Measurements from ENCODE around the gene TRAIP.
"Not testable (repeated sequence)": the region's sequence is repeated elsewhere in the genome, so short reads cannot be mapped to it uniquely, and the experiment has no call there.

Gene TRAIP

DNA sequence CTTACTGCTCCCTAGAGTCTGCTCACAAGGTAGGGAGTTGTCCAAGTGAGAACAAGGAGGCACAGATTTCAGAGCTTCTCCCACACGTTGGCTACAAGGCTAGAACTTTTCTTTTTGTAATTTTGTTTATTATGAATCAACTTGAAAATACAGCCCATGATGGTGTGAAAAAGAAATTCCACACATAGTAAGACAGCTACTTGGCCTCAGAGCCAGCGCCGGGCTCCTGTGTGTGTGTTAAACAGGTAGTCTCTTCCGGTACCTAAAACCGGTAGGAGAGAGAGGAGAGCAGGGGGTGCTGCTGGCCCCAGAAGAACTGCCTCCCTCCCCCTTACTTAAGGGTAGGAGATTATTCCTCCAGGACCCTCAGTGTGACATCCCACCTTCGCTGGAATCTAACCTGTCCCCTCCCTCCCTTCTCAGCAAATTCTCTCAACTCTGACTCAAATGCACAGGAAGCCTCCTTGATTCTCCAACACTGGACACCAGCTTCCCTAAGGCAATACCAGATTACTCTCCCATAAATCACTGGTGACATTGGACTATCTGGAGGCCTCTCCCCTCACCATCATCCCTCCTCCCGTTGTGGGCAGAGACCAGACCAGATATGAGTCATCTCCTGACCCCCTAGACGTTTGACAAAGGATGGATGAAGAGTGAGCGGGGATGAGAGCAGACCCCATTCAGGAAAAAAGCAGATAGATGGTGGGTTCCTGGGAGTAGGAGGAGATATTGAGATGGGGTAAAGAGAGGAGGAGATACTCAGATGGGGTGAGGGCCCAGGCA is 65.5 kb downstream of the TRAIP start:
- no peak for DNase-seq

DNA sequence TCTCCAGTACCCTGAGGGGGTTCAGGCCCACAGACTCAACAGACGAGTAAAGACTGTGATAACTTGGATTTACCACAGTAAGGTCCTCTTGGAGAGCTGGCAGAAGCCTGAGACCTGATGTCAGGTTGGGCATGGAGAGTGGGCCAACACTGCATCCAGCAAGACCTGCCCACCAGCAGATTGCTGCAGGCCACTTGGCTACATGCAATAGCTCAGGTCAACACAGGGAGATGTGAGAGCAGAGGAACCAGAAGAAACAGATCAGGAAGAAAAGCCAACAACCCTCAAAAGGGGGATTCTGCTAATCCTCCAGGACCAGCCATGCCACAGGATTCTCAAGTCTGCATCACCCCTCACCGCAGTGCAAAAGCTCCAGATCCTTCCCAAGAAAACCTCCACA is 68.3 kb downstream of the TRAIP start:
- no peak for DNase-seq

DNA sequence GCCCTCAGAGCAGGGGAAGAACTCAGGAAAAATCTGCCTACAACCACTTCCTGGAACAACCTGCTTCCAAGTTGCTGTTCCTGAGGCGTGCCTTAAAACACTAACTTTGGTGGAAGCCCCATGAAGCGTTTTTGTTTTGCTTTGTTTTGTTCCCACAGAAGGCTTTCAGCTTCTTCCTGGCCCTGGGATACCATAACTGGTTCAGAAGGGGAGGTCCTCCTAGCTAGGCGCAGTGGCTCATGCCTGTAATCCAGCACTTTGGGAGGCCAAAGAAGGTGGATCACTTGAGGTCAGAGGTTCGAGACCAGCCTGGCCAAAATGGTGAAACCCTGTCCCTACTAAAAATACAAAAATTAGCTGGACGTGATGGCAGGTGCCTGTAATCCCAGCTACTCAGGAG is 68.8 kb downstream of the TRAIP start:
- DNase-seq = no peak

DNA sequence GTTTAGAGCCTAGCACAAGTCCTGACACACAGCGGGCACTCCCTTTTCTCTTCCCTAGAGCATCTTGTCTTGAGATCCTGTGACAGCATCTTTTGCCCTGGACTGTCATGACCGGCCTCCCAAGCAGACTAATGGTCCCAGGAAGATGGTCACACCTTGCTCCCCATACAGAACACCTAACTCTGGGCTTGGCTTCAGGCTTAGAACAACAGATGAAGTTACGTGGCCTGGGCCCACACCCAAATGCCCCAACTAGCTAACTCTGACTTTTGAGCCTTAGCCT is 69.2 kb downstream of the TRAIP start:
- no peak for DNase-seq

DNA sequence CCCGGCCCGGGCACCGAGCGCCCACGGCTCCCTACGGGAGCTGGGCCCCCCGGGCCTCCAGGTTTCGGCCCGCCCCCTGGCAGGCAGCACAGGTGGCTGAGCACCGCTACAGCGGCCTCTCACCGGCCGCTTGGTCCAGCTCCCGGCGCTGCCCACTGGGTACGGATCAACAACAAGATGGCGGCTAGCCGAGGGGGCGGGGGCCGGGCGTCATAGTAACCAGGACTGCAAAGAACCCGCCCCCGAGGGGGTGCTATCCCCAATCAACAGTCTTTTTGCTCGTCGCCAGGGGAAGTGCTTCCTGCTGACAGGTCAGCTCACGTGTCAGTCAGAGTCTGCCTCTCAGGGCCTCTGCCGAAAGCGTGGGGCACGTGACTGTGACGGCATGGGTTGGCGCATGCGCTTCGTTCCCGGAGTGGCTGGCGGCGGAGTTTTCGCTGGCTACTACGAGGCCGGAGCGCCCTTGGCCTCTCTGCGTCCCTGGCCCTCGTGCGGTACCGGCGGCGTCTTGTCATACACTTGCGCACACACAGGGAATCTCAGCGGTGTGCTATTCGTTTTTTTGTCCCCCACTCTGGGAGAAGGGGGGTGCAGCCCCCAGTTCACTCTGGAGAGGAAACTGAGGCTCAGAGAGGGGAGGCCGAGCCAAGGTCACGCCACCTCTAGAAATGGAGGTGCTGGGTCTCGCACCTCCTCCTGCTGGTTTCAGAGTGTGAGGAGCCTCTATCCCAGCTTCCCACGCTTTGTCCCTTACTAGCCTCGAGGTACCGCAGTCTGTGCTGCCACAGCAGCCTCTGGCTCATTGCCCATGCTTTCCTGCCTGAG is 69.8 kb downstream of the TRAIP start, which contains the start of gene IP6K1:
Gene IP6K1 (minus strand): TSS at position 186 of the 825 bp plus-strand sequence. CDS start 38,502 bp downstream, outside the sequence.
- peak; percentile 98 for DNase-seq

DNA sequence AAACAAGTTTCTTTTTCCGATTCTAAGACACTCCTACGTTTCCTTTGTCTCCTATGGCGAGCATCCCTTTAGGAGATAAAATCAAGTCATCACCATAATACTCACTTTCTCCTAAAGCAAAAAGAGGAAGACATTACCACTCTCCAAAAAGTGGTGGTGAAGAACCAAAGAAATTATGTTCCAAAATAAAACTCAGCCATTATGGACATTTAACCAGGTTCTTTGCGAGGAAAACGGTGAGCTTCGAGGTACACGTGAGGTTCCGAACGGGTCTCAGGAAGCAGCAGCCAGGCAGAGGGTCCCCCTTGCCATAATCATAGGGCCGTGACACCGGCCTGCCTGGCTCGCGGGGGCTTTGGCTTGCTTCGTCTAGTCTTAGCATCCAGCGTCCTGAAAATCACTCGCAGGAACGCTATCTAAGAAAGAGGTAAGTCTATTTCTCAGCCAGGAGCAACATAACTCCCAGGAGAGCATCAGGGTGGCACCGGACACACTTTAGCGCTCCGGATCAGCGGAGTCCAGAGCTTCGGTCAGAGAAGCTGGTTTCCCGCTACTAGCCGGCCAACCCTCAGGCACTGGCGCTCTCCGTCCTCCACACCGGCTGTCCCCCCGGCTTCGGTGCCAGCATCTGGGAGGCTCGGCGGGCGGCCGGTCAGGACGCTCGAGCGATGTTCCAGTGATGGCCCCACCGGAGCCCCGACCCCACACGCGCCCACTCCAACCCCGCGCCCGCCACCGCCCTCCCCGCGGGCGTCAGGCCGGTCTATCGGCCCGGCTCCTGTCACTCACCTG is 70.6 kb downstream of the TRAIP start:
- no peak for DNase-seq

DNA sequence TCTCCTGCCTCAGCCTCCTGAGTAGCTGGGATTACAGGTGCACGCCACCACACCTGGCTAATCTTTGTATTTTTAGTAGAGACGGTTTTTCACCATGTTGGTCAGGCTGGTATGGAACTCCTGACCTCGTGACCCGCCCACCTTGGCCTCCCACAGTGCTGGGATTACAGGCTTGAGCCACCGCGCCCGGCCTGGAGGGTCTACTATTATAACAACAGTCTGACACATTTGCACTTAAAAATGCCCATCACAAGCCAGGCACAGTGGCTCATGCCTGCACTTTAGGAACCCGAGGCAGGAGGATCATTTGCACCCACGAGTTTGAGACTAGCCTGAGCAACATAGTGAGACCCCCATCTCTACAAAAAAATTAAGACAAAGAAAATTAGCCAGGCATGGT is 74.1 kb downstream of the TRAIP start:
- DNase-seq = not testable (repeated sequence)

DNA sequence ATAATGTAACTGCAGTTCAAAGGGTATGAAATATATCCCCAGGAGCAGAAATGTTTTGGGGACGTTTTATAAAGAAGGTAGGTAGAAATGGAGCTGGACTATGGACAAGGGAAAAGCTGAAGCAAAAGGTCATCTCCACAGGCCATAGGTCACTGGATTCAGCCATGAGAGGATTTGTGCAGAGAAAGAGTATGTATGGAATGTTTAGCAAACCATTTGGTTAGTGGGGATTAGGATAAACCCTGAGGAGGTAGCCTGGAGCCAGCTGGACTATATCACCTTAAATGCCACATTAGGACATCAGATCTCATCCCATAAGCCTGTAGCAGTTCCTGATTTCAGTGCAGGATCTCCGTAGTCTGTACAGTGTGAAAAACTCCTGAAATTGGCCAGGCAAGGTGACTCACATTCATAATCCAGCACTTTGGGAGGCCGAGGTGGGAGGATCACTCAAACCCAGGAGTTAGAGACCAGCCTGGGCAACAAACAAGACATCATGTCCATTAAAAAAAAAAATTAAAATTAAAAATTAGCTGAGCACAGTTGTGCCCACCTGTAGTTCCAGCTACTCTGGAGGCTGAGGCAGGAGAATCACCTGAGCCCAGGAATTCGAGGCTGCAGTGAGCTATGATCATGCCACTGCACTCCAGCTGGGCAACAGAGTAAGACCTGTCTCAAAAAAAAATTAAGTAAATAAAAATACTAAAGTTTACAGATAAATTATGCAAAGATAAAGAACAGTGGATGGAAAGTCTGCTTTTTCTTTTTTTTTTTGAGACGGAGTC is 74.8 kb downstream of the TRAIP start:
- DNase-seq = no peak

DNA sequence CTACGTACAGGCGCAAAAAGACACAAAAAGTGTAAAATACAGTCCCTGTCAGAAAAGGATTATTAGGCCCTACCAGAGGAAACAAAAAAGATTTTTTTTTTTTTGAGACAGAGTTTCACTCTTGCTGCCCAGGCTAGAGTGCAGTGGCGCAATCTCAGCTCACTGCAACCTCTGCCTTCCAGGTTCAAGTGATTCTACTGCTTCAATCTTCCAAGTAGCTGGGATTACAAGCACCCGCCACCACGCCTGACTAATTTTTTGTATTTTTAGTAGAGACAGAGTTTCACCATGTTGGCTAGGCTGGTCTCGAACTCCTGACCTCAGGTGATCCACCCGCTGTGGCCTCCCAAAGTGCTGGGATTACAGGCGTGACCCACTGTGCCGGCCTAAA is 75.4 kb downstream of the TRAIP start:
- not testable (repeated sequence) for DNase-seq

DNA sequence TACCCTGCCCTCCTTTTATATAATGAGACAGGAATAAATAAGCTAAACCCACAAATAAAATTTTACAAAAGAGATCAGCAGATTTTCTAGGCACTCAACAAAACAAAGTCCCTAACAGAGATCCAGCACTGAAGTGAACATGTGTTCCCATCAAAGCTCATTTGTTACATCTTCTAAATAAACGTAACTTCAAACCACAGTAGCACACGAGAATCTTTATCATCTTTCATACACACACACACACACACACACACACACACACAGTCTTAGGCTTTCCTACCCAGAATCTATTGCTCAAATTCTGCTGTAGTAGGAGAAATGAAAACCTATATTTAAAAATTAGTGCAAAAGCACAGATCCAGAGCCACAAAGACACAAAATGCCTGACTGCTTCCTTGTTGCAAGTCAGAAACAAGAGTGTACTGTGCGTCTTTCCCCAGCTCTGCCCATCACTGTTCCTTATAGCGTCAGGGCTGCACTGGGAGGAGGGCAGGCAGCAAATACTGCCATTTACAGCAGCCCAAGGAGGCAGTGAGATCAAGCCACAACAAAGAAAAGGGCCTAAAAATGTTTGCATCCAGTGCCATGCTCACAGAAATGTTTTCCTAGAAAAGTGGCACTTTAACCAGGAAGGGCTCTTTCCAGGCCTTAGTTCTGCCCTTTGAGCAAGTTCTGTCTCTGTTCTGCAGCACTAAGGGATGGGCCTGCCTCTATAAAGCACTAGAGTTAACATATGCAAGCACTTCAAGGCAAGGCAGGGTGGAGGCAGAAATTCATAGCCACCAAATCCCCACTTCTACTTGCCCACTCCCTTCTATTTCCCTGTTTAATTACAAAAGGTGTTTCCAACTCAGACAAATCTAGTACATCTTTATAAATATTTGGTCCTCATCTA is 76.0 kb downstream of the TRAIP start:
- no peak for DNase-seq

DNA sequence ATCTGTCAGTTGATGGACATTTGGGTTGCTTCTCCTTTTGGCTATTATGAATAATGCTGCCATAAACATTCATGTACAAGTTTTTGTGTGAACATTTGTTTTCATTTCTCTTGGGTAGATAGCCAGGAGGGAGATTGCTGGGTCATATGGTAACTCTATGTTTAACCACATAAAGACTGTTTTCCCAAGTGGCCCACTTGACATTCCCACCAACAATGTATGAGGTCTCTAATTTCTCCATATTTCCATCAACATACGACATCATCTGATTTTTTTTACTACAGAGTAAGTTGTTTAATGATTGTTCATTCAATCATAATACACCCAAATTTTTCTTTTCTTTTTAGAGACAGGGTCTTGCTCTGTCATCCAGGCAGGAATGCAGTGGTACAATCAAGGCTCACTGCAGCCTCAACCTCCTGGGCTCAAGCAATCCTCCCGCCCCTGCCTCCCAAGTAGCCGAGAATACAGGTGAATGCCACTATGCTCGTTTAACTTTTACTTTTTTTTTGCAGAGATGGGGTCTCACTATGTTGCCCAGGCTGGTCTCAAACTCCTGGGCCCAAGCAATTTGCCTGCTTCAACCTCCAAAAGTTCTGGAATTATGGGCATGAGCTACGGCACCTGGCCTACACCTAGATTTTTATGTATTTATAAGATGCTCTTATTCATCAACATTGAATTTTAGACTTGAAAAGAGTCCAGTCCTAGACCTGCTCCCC is 76.8 kb downstream of the TRAIP start:
- DNase-seq = no peak
